Loucy (cell line): Measurements from ENCODE around the gene ADAMTS10.

Source experiments
- EZH2phosphoT487 ChIP-seq: fragments of 200-600 bp; IDR thresholded peaks from 2 replicates; pipeline ENCODE4 v1.6.1; 2018; ENCODE audit warnings: antibody characterized with exemption, mild to moderate bottlenecking, moderate library complexity, borderline replicate concordance
- TF ChIP-seq, protein P1 (sequence below): fragments of 200-600 bp; sonication (generic); conservative IDR thresholded peaks from 2 replicates; pipeline ENCODE4 v1.5.1; 2014; ENCODE audit warnings: mild to moderate bottlenecking, antibody characterized with exemption, low read length

GRCh38 chr19:8648240-8648639 is 37.7 kb upstream of the ADAMTS10 start:
- TF ChIP-seq, protein P1, sequence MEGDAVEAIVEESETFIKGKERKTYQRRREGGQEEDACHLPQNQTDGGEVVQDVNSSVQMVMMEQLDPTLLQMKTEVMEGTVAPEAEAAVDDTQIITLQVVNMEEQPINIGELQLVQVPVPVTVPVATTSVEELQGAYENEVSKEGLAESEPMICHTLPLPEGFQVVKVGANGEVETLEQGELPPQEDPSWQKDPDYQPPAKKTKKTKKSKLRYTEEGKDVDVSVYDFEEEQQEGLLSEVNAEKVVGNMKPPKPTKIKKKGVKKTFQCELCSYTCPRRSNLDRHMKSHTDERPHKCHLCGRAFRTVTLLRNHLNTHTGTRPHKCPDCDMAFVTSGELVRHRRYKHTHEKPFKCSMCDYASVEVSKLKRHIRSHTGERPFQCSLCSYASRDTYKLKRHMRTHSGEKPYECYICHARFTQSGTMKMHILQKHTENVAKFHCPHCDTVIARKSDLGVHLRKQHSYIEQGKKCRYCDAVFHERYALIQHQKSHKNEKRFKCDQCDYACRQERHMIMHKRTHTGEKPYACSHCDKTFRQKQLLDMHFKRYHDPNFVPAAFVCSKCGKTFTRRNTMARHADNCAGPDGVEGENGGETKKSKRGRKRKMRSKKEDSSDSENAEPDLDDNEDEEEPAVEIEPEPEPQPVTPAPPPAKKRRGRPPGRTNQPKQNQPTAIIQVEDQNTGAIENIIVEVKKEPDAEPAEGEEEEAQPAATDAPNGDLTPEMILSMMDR, result no peak
- TF ChIP-seq EZH2phosphoT487, result no peak
